Measurements from ENCODE around the gene MED31.
A peak's percentile ranks its signal among the peaks of the same experiment; 100 is the strongest.
"Not testable (repeated sequence)": the region's sequence is repeated elsewhere in the genome, so short reads cannot be mapped to it uniquely, and the experiment has no call there.

Gene MED31

DNA sequence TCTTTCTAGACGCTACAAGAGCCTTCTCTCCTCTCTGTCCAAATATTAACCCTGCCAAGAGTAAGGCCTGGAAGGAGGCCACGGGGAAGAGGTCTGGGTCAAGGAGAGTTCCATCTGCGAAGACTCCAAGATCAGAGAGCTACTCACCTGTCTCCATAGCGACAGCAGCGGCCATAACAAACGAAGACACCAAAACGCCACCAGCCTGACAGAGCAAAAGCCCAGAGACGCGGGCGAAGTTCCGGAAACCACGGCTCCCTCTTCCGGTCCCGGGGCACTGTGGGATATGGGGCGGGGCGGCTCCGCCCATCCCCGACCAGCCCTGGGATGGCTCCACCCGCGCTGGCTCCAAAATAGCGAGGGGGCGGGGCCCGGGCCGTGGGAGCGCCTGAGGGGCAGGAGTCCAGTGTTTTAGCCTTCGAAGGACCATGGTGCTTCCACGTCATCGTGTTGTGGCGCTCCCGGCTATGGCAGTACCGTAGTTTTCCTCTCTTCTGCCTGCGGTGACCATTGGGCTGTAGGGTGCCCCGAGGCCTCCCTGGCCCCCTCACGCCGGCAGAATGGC, at the start of gene MED31, which contains the start of gene C17orf100:
Gene MED31, minus strand, starts transcription at position 252 of the 565 bp plus-strand sequence. Its CDS starts 77 bp downstream, at position 175.
Gene C17orf100, plus strand, starts transcription at position 409 of the 565 bp plus-strand sequence. Its CDS starts 152 bp downstream, at position 561.
- DNase-seq (ENCODE audit: low read depth in 2 of 2, low spot score in 1 of 2): peak; percentile 79 to 86

- DNase-seq (ENCODE audit: low read depth in 2 of 2, low spot score in 1 of 2): no peak
These were observed 49.5 kb upstream of the MED31 start for GRCh38 chr17:6700948-6701307.

GRCh38 chr17:6699997-6700947, 48.9 kb upstream of the MED31 start:
- DNase-seq (ENCODE audit: low read depth in 2 of 2, low spot score in 1 of 2): no peak

- DNase-seq (ENCODE audit: low read depth in 2 of 2, low spot score in 1 of 2): no peak
These were observed 46.6 kb upstream of the MED31 start for GRCh38 chr17:6698004-6698403.

GRCh38 chr17:6696906-6697305, 45.5 kb upstream of the MED31 start:
- no peak for DNase-seq (ENCODE audit: low read depth in 2 of 2, low spot score in 1 of 2)

DNA sequence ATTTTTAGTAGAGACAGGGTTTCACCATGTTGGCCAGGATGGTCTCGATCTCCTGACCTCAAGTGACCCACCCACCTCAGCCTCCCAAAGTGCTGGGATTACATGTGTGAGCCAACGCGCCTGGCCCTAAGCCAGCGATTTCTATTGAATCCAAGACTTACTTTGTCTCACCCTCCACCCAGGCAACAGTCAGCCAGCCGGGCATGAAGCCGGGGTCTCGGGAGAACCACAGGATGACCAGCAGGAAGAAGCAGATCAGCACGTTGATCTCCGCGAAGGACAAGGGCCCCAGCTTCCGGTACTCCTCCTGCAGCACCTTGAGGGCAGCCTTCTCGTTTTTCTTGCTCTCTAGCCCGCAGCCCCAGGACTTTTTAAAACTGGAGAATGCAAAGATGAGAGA, 44.2 kb upstream of the MED31 start:
- no peak for DNase-seq (ENCODE audit: low read depth in 2 of 2, low spot score in 1 of 2)

- no peak for DNase-seq (ENCODE audit: low read depth in 2 of 2, low spot score in 1 of 2)
These were observed 43.6 kb upstream of the MED31 start for GRCh38 chr17:6695051-6695450.

- DNase-seq (ENCODE audit: low read depth in 2 of 2, low spot score in 1 of 2): not testable (repeated sequence)
These were observed 40.6 kb upstream of the MED31 start for GRCh38 chr17:6691958-6692357.

- no peak for DNase-seq (ENCODE audit: low read depth in 2 of 2, low spot score in 1 of 2)
These were observed 40.1 kb upstream of the MED31 start for GRCh38 chr17:6691546-6691945.

GRCh38 chr17:6690641-6691040, 39.2 kb upstream of the MED31 start:
- no peak for DNase-seq (ENCODE audit: low read depth in 2 of 2, low spot score in 1 of 2)

DNA sequence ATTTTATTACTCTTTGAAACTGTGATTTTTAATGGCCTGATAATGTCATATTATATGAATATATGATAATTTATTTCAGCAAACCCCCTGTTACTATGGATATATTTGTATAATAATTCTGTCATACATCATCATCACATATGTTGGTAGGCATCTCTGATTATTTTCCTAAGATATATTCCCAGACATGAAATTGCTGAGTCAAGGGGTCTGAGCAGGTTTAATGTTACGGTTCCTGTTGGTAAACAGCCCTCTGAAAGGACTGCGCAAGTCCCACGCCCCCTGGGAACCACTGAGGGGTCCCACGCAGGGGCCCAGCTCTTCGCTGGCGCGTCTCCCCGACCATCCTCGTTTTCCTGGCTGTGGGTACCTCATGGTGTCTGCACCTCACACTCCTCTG, 37.5 kb upstream of the MED31 start:
- DNase-seq (ENCODE audit: low read depth in 2 of 2, low spot score in 1 of 2): no peak

GRCh38 chr17:6686026-6686425, 34.6 kb upstream of the MED31 start:
- DNase-seq (ENCODE audit: low read depth in 2 of 2, low spot score in 1 of 2): no peak

GRCh38 chr17:6684881-6685767, 33.7 kb upstream of the MED31 start:
- no peak for DNase-seq (ENCODE audit: low read depth in 2 of 2, low spot score in 1 of 2)

DNA sequence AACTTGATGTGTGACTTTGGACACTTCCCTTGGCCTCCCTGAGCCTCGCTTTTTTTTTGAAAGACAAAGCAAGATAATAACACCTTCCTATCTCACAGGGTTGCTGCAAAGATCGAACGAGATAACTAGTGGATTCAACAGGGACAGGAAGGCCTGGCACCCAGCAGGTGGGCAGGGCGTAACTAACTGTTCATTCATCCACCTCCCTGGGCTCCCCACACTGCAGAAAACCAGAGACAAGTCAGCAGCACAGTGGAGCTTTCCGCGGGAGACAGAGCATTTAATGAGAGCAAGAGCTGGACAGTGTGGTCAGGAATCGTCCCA, 33.0 kb upstream of the MED31 start:
- DNase-seq (ENCODE audit: low read depth in 2 of 2, low spot score in 1 of 2): no peak

GRCh38 chr17:6683730-6684459, 32.5 kb upstream of the MED31 start:
- DNase-seq (ENCODE audit: low read depth in 2 of 2, low spot score in 1 of 2): no peak

GRCh38 chr17:6683081-6683684, 31.8 kb upstream of the MED31 start:
- DNase-seq (ENCODE audit: low read depth in 2 of 2, low spot score in 1 of 2): no peak

- DNase-seq (ENCODE audit: low read depth in 2 of 2, low spot score in 1 of 2): no peak
These were observed 30.9 kb upstream of the MED31 start for GRCh38 chr17:6682339-6682738.

DNA sequence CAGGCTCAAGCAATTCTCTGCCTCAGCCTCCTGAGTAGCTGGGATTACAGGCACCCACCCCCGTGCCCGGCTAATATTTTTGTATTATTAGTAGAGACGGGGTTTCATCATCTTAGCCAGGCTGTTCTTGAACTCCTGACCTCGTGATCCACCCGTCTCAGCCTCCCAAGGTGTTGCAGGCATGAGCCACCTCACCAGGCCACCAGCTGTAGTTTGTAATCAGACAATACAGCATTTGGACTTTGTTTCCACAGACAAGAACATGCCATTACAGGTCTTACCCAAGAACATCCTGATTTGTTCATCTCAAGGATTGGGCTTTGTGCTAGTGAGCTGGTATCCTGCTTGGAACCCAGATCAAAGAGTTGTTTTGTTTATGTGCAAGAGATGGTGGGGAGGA, 30.3 kb upstream of the MED31 start:
- DNase-seq (ENCODE audit: low read depth in 2 of 2, low spot score in 1 of 2): no peak

GRCh38 chr17:6681176-6681575, 29.8 kb upstream of the MED31 start:
- no peak for DNase-seq (ENCODE audit: low read depth in 2 of 2, low spot score in 1 of 2)

DNA sequence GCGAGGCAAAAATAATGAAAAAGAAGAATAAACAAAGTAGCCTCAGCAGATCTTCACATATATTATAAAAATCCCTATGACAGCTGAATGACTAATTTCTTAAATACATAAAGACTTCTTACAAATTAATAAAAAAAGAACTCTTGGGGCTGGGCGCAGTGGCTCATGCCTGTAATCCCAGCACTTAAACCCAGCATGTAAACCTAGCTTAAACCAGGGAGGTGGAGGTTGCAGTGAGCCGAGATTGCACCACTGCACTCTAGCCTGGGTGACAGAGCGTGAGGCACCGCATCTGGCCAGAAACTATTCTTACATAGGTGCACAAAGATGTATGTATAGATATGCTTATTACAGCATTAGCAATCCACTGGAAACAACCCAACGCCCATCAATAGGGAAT, 27.8 kb upstream of the MED31 start:
- no peak for DNase-seq (ENCODE audit: low read depth in 2 of 2, low spot score in 1 of 2)

DNA sequence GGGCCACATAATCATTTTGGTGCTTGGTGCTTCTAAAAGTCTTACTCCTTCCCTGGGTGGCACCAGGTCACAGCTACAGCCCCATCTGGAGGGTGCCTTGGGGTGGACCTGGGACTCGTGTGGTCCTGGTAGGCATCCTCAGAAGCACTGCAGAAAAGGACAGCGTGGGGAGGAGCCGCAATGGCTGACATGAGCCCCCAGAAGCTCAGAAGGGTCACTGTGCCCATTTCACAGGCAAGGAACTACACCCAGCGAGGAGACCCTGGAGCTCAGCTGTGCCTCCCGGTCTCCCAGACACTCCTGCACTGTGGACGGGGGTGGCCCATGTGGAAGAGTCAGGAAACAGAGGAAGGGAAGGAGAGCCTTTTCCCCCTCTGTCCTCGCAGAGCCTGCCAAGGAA, 26.5 kb upstream of the MED31 start:
- no peak for DNase-seq (ENCODE audit: low read depth in 2 of 2, low spot score in 1 of 2)
